NCI-H82 (cell line): ENCODE results near the gene ABLIM3.

Source experiments
- DNase-seq: peaks from one replicate; lab custom pipeline; 2025; lab: John Stamatoyannopoulos, UW

ABLIM3 gene

DNA sequence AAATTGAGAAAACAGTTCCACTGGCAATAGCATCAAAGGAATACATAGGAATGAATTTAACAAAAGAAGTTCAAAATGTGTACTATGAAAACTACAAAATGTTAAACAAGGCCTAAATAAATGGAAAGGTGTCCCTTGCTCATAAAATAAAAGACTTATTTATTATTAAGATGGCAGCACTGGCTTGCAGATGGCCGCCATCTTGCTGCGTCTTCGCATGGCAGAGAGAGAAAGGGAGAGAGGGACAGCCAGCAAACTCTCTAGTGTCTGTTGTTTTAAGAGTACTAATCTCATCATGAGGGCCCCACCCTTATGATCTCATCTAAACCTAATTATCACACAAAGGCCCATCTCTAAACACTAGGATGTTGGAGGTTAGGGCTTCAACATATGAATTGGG, 47.1 kb downstream of the ABLIM3 start:
- DNase-seq, result peak; percentile 58

DNA sequence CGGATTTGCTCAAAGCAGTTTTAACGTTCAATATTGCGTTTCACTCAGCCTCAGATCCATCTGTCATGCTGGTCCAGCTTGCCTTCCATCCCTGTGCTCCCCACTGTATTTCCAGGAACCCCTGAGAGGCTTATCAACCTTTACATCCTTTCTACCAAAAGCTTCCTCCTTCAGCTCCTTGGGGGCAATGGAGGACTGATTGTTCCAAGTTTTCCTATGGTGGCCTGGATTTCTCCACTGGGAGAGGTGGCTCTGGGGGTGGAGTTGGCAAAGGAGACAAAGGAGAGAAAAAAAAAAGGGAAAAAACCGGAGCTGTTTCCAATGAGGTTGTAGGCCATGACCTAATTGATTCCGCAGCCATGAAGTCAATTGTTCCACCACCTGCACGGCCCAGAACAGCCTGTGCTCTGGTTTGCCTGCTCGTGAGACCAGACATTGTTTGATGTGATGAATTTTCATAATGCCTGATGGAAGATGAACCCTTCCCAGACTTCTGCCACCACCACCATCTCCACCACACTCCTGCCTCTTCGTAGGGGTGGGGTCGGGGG, 54.1 kb downstream of the ABLIM3 start:
- DNase-seq, result no peak

DNA sequence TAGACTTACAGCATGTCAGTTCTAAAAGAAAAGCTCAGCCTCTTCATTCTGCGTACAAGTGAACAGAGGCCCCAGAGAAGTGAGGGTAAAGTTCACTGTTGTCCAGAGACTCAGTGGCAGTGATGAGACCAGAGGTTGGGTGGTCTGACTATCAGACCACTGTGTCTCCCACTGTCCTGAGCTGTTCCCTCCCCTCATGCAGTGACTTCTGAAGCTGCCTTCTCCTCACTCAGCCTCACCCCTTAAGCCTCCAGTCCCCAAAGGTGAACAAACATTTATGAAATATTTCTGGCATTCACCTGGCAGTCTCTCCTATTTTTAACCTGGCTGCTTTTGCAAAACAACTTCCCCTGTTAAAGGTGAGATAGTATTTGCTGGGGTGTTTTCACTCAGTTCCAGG, 54.7 kb downstream of the ABLIM3 start:
- no peak for DNase-seq

DNA sequence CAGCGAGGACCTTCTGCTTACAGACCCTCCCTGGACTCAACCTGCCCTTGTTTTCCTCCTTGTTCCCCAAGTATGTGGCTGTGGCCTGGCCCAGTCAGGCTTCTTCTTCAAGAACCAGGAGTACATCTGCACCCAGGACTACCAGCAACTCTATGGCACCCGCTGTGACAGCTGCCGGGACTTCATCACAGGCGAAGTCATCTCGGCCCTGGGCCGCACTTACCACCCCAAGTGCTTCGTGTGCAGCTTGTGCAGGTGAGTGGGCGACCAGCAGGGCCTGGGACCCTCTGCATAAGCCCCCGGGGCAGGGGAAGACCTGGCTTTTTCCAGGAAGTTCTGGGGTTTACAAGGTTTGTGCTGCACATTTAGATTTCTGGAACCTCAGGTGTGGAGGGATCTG, 56.9 kb downstream of the ABLIM3 start:
- no peak for DNase-seq

DNA sequence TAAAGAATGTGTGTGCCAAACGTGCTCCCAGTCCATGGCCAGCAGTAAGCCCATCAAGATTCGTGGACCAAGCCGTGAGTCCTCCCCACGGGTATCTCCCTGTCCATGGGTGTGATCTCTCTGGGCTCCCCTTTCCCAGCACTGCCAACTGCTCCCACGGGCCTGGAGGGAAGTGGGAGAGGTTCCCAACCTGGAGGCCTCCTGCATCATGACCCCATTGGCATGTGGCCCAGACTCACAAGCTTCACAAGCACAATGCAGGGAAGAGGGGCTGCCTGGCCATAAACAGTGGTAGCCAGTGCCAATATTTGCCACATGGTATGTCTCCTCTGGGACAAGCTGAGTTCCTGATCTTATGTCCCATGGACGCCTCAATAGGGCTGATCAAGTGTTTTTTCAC, 59.1 kb downstream of the ABLIM3 start:
- DNase-seq, result no peak

DNA sequence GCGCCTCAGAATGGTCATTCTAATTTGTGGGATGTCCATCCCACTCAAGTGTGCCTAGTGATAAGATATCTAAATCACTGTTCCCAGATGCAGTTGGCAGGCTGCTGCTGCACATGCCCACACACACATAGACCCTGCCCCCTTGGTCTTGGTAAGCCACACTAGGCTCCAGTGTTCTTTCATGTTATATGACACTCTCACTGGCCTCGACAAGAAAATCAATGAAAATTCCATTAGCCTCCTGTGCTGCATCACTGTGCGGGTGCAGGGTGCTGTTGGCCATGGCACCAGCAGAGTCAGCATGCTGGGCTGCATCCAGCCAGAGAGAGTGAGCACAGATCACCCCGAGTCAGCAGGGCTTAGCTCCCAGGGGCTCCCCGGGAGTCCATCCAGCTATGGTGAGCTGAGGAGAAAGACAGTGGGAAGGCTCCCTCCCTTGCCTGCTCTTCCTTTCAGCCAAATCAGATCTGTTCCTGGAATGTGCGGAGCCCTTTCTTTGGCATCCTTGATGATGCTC, 59.9 kb downstream of the ABLIM3 start:
- peak; percentile 3 for DNase-seq

DNA sequence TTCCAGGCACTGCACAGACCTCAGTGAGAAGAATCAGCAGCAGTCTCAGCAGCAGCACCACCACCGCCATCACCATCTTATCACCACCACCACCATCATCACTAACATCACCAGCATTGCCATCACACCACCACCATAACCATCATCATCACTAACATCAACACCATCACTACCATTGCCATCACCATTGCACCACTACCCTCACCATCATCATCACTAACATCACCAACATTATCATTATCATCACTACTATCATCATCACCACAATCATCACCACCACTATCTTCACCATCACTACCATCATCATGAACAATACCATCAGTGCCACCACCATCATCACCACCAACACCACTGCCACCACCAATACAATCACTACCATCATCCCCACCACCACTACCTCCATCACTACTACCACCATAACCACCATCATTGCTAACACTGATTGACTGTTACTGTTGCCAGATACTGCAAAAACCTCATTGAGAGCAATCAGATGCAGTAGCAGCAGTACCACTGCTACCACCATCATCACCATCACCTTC, 61.7 kb downstream of the ABLIM3 start:
- DNase-seq, result no peak

DNA sequence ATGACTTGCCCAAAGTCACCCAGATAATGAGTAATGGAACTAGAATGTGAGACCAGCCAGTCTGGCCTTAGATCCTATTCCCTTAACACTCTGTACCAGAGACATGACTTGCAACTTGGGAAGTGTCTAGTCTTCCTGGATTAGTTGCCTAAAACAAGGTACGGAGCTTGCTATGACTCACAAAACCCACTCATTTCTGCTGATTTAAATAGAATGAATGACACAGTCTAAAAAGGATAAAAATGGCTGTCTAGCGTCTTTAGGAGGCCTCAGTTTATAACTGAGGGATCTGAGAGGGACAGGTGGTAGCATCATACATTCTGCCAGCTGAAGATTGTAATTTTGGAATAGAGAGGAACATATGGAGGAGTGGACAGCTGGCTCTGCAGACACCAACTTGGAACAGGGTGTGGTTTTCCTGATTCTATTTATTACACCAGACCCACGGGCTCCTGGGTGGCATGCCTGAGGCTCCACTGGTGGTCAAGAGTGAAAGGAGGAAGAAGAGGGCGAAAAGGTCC, 62.7 kb downstream of the ABLIM3 start:
- no peak for DNase-seq

DNA sequence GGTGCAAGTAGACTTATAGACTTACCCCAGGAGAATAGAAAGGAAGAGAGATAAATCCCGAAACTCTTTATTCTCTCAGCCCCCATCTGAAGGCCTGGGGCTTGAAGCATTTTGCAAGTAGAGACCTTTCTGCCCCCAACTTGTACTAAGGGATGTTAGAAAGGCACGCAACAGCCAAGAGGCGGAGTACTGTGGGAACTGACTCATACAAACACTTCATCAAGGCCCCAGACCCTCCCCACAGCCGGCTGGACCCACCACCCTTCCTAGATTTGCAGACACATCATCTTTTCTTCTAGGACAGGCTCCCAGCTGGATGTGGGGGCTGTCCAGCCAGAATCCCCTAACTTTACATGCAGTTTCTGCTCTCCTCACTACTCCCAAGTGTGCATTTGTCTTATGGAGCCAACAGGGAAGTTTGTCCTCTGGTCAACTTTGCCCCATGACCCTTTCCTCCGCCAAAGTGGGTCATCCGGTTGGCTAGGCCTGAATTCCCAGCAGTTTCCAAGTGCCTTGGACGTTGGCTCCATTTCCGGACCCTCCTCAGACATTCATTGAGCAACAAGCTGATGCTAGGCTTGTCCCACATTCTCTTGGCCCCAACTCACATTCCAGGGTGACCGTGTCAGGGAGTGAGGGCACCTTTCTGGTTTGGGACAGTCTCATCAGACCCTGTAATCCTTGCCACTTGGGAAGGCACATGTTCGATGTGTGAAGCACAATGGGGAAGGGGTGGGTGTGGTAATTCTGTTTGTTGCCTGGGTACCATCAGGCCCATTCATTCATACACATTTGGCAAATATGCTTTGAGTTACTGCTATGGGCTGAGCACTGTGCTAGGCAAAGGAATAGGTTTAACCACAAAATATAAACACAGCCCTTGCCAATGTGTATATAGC, 64.6 kb downstream of the ABLIM3 start:
- no peak for DNase-seq

DNA sequence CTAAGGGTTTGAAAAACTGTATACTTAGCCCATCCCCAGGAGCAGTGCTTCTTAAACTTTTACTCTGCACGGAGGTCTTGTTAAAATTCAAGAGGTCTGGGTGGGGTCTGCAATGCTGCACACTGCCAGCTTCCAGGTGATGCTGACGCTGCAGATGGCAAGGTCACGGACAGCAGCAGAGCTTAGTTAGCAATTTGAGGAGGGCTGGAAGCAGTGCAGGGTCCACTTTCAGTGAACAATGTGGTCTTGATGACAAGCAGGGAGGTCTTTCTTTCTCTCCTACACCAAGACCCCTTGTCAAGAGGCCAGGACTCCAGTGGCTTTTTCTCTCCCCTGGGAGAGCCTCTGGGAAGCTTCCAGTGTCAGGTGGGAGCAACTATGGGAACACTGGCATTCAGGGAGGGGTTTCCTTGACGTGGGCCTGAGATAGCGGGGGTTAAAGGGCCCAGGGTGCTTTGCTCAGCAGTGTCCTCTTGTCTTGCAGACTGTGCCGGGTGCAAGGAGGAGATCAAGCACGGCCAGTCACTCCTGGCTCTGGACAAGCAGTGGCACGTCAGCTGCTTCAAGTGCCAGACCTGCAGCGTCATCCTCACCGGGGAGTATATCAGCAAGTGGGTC, 65.3 kb downstream of the ABLIM3 start:
- DNase-seq, result no peak

DNA sequence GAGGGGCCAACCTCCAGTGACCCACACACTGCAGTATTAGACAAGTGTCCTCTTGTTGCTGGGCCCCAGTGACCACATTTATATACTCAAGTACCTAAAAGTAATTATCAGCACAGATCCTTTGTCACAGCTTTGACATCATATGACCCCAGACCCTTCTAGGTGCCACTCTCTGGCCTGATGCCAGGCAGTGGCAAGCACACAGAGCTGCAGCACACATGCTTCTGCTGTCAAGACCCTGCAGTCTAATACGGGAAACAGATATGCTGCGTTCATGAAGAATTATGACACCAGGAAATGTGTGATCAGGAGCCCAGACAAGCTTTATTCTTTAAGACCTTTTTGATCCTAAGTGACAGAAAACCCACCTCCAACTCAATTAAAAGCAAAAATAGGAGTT, 66.5 kb downstream of the ABLIM3 start:
- DNase-seq, result peak; percentile 20

DNA sequence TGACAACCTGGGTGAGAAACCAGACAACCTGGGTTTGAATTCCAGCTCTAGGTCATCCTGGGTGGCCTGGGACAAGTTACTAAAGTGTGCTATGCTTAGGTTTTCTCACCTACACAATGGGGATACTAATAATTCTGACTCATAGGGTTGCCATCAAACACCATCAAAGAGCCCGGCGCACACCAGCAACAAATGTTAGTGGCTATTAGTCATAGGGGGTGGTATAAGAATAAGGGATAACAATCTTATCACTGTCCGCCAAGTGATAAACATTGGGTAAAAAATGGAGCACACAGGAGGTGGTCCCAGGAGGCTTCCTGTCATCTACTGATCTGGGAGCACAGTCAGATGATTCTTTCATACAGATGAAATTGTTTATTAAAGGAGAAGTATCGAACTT, 68.9 kb downstream of the ABLIM3 start:
- no peak for DNase-seq

DNA sequence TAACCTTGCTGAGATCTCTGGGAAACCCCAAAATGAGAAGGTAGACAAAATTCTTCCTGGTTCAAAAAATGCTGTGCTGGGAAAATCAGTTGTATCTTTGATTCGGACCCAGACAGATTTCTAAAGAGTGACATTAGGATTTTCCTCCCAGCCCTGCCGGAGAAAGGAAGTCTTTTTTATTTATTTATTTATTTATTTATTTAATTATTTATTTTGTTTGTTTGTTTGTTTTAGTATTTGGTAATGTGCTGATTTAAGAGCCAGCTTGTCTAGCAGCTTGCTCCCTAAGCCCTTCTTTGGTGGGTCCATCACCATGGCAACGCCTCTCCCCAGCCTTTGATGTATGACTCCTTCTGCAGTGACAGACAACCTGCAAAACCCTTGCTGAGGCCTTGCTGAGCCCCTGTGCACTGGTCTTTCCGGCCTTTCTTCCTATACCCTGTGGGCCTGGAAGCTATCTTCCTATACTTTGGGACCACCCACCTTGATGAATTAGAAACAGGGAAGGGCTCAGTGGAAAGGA, 69.7 kb downstream of the ABLIM3 start:
- DNase-seq, result peak; percentile 80

DNA sequence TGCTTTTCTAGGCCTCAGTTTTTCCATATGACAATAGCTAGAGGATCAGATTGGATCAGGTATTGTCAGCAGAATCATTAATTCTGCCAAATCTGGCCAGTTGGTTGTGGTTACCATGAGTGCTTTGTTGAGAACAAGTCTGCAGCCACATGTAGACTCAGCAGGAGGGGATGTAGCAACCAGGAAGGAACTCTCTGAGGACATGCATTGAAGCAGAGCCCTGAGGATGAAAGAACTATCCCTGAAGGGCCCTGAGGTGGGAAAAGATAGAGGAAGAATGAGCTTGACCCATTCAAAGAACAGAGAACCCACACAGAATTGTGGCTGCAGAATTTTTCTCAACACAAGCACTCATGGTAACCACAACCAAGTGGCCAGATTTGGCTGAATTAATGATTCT, 70.3 kb downstream of the ABLIM3 start:
- DNase-seq, result no peak

DNA sequence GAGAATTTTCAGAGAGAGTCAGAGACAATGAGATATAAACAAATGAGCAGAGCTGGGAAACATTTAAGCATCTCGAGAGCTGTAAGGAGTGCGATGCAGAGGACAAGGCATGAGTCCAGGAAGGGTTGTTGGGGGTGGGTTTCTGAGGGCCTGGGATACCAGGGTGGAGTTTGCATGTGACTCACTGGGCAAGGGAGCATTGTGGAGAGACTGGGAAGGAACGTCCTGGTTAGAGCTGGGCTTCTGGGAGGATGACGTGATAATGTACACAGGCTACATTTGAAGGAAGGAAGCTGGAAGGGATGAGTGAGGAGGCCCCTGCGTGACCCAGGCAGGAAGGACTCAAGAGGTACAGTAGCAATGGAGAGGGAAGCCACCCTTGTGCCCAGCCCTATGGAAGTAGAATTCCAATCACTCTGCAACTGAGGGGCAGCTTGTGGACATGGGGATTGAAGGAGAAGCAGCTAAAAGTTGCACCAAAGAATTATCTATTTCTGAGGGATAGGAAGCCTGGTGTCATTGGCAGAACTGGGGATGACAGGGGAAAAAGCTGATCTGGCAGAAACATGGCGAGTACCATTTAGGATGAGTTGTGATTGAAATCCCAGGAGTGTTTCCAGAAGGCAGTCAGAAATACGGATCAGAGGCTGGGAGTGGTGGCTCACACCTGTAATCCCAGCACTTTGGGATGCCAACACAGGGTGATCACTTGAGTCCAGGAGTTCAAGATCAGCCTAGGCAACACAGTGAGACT, 71.1 kb downstream of the ABLIM3 start:
- DNase-seq, result no peak

DNA sequence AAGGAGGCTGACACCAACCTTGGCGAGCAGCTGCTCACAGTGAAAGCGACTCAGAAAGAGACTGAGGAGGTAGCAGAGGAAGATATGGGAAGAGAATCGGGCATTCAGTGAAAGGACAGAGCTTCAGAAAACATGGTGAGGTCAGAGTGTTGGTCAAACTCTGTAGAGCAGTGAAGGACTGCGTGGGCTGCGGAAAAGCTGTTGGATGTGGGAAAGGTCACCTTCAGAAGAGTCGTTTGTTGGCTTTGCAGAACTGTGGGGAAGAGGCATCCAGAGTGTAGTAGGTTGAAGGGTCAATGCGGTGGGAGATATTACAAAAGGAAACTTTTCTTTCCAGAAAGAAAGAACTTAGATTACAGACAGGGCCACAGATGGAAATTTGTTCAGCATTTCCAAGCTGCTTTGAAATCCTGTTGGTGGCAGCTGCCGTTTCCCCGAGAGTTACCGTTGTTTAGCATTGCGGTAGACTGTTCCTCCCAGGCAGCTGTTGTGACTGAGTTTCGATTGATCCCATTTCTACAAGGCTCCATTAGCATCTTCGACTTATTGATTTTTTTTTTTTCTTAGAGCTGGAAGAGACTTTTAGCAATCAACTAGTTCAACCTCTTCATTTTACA, 72.1 kb downstream of the ABLIM3 start:
- peak; percentile 7 for DNase-seq

DNA sequence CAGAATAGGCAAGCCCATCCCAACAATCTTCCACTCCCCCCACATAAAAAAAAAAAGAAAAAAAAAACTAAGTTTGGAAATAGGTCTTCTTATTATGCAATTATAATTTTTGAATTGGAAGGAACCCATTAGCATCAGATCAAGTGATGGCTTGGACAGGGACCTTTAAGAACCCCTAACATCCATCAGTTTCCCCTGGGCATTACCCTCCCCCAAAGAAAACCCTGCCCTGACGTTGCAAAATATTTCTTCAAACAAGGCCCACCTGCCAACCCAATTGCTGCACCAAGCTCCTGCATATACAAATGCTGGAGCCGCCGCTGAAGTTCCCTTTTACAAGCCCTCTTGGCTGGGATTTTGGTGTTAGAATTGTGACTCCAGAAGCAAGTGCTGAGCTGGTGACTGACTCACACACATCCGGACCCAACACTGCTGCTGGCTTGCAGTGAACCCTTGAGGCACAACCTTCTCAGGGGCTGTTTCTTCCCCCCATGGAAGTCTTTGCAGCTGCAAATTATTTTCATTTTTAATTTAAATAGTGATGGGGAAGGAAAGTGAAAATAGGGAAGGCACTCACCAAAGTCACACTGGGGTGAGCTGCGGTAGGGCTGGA, 74.3 kb downstream of the ABLIM3 start:
- no peak for DNase-seq

DNA sequence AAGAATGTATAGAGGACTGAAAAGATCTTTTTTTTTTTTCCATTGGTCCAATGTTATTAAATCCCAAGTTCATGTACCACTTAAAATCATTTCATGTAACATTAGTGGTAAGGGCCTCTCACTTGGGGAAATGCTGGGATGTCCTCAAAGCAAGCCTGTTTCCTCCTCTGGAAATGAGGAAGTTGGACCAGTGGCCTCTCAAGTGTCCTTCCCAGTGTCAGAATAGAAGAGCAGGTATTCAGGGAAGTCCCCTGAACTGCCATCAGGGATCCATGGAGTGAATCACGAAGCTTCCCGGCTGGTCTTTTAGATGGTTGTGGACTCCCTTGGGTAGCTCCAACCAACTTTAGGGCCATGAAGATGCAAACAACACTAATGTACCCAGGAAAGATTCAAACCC, 75.2 kb downstream of the ABLIM3 start:
- DNase-seq, result no peak

DNA sequence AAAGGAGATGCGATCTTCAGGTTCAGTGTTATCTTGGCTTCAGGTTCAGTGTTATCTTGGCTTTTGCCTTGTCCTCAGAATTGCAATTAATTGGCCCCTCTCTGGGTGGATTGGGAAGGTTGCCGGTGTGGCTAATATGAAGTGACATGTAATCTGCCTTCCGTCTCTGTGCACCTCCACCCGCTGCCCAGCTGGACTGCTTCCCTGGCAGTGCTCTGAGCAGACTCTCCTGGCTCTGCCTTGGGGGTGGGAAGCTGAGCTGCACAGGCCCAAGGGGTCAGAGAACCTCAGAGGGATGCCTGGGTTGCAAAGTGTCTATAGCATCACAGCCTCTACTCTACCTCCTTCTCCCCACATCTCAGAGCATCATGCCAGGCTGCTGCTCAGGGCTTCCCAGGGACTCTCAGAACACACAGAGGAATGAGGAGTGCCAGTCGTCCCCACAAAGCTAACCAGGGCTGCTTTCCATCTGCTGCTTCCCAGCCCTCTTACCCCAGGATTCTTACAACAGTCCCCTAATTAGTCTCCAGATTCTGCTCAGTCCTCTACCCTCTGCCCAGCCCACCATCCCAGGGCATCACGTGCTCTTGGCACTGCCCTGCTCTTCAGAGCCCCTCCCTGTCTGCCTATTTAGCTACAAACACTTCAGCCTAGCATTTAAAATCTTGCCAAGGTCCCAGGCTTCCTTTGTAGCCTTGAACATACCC, 76.0 kb downstream of the ABLIM3 start:
- DNase-seq, result no peak

DNA sequence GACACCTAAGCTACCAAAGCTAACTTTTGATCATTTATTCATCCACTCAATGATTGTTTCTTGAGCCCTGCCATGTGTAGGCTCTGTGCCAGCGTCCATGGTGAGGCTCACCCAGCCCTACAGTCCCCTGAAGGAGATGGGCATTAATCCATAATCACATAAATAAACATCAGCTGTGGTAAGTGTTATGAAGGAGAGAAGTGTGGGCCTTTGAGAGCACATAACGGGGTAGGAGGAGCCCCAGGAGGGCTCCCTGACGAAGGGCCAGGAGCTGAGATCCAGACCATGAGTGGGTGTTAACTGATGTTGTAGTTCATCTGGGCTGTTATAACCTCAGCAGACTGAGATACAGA, 76.5 kb downstream of the ABLIM3 start:
- no peak for DNase-seq
